ENCODE results near the gene BANP.
"Not testable (repeated sequence)": the region's sequence is repeated elsewhere in the genome, so short reads cannot be mapped to it uniquely, and the experiment has no call there.

Gene BANP

GRCh38 chr16:88015806-88016140 lies 64.5 kb downstream of the BANP start:
- DNase-seq (ENCODE audit: low read depth in 3 of 3) = no peak

GRCh38 chr16:88016386-88016785 lies 65.2 kb downstream of the BANP start:
- DNase-seq (ENCODE audit: low read depth in 3 of 3) = not testable (repeated sequence)

GRCh38 chr16:88016964-88017363 lies 65.7 kb downstream of the BANP start:
- no peak for DNase-seq (ENCODE audit: low read depth in 3 of 3)

GRCh38 chr16:88017587-88018101 lies 66.4 kb downstream of the BANP start:
- no peak for DNase-seq (ENCODE audit: low read depth in 3 of 3)

GRCh38 chr16:88018382-88018781 lies 67.1 kb downstream of the BANP start:
- not testable (repeated sequence) for DNase-seq (ENCODE audit: low read depth in 3 of 3)

GRCh38 chr16:88019041-88019820 lies 68.0 kb downstream of the BANP start:
- not testable (repeated sequence) for DNase-seq (ENCODE audit: low read depth in 3 of 3)

GRCh38 chr16:88019821-88020515 lies 68.7 kb downstream of the BANP start:
- DNase-seq (ENCODE audit: low read depth in 3 of 3) = no peak

GRCh38 chr16:88020516-88020885 lies 69.3 kb downstream of the BANP start:
- DNase-seq (ENCODE audit: low read depth in 3 of 3) = no peak

GRCh38 chr16:88021041-88021970 lies 70.1 kb downstream of the BANP start:
- DNase-seq (ENCODE audit: low read depth in 3 of 3) = not testable (repeated sequence)

GRCh38 chr16:88022076-88023042 lies 71.1 kb downstream of the BANP start:
- no peak for DNase-seq (ENCODE audit: low read depth in 3 of 3)

GRCh38 chr16:88023366-88023765 lies 72.1 kb downstream of the BANP start:
- no peak for DNase-seq (ENCODE audit: low read depth in 3 of 3)

- DNase-seq (ENCODE audit: low read depth in 3 of 3) = no peak
Observed at GRCh38 chr16:88023786-88024185, 72.6 kb downstream of the BANP start.

GRCh38 chr16:88024491-88025085 lies 73.4 kb downstream of the BANP start:
- DNase-seq (ENCODE audit: low read depth in 3 of 3) = not testable (repeated sequence)

- DNase-seq (ENCODE audit: low read depth in 3 of 3) = peak in 1 of 3 donors; percentile 28
Observed at GRCh38 chr16:88025086-88025492, 73.9 kb downstream of the BANP start.

GRCh38 chr16:88025828-88026555 lies 74.8 kb downstream of the BANP start:
- not testable (repeated sequence) for DNase-seq (ENCODE audit: low read depth in 3 of 3)

- no peak for DNase-seq (ENCODE audit: low read depth in 3 of 3)
Observed at GRCh38 chr16:88026964-88027938, 76.0 kb downstream of the BANP start.

- not testable (repeated sequence) for DNase-seq (ENCODE audit: low read depth in 3 of 3)
Observed at GRCh38 chr16:88028177-88028930, 77.1 kb downstream of the BANP start.

- DNase-seq (ENCODE audit: low read depth in 3 of 3) = no peak
Observed at GRCh38 chr16:88030498-88030897, 79.3 kb downstream of the BANP start.

Measured in stimulated activated CD4-positive, alpha-beta T cell treated with anti-CD3 and anti-CD28 coated beads, TNF-alpha, amount 100 ng/mL, for 48 hours (primary cell).